DND-41 (cell line): ENCODE data around the gene NFKBIL1.
A peak's percentile ranks its signal among the peaks of the same experiment; 100 is the strongest.
"Not testable (repeated sequence)": the region's sequence is repeated elsewhere in the genome, so short reads cannot be mapped to it uniquely, and the experiment has no call there.

Experiments used
- ATAC-seq: fragments of 200-7000 bp; cut with Tn5 transposase; 3 replicates; pipeline ENCODE4 v1.9.1; 2021; ENCODE audit warnings: low read depth; ENCODE audit not compliant: insufficient read depth
- DNase-seq: peaks from one replicate; pipeline ENCODE4 v3.0.0-alpha.2; 2020
- H2AFZ ChIP-seq: 2 replicates; pipeline ENCODE4 v1.6.0; 2012; ENCODE audit warnings: low read depth, low read length
- H3K27ac ChIP-seq: 2 replicates; pipeline ENCODE4 v1.5.1; 2012; ENCODE audit warnings: low read length, inconsistent platforms
- H3K27me3 ChIP-seq: fragments of 200-600 bp; sonication (generic); 2 replicates; pipeline ENCODE4 v1.6.0; 2012; ENCODE audit warnings: low read length, mild to moderate bottlenecking, inconsistent platforms; ENCODE audit not compliant: insufficient read depth, poor library complexity
- H3K36me3 ChIP-seq: 2 replicates; pipeline ENCODE4 v1.5.1; 2012; ENCODE audit warnings: low read length, inconsistent platforms; ENCODE audit not compliant: insufficient read depth
- H3K4me1 ChIP-seq: 2 replicates; pipeline ENCODE4 v1.5.1; 2012; ENCODE audit warnings: mild to moderate bottlenecking, low read length; ENCODE audit not compliant: insufficient read depth
- H3K4me2 ChIP-seq: 2 replicates; pipeline ENCODE4 v1.6.0; 2012; ENCODE audit warnings: mild to moderate bottlenecking, moderate library complexity, low read length, inconsistent platforms; ENCODE audit not compliant: insufficient read depth
- H3K4me3 ChIP-seq, 2 experiments: fragments of 200-600 bp in 1 of 2; shearing (Covaris generic) in 1 of 2; 2 replicates each; pipeline ENCODE4 v1.5.1; 2012 to 2016; ENCODE audit warnings: inconsistent platforms in 2 of 2, low read length in 2 of 2, mild to moderate bottlenecking in 2 of 2, low read depth in 1 of 2, moderate library complexity in 1 of 2
- H3K79me2 ChIP-seq: 2 replicates; pipeline ENCODE4 v1.6.0; 2012; ENCODE audit warnings: low read length, inconsistent platforms; ENCODE audit not compliant: insufficient read depth
- H3K9ac ChIP-seq: 2 replicates; pipeline ENCODE4 v1.6.0; 2012; ENCODE audit warnings: low read depth, mild to moderate bottlenecking, inconsistent platforms, low read length, moderate library complexity
- H3K9me3 ChIP-seq: 2 replicates; pipeline ENCODE4 v1.5.1; 2012; ENCODE audit warnings: low read length, moderate library complexity, mild to moderate bottlenecking, inconsistent platforms; ENCODE audit not compliant: insufficient read depth, severe bottlenecking
- H4K20me1 ChIP-seq: 2 replicates; pipeline ENCODE4 v1.6.0; 2012; ENCODE audit warnings: low read length; ENCODE audit not compliant: insufficient read depth
- CTCF ChIP-seq: IDR thresholded peaks from 2 replicates; pipeline ENCODE4 v1.5.1; 2012; ENCODE audit warnings: borderline replicate concordance, low read length, moderate library complexity, mild to moderate bottlenecking; ENCODE audit not compliant: poor library complexity, severe bottlenecking; ENCODE audit errors: extremely low read depth
- EZH2 ChIP-seq: IDR thresholded peaks from 3 replicates; pipeline ENCODE4 v1.6.1; 2012; ENCODE audit warnings: borderline replicate concordance, low read depth, mild to moderate bottlenecking, moderate library complexity, low read length, inconsistent platforms; ENCODE audit not compliant: severe bottlenecking

The NFKBIL1 gene

GRCh38 chr6:31547727-31548543 is 527 bp downstream of the NFKBIL1 start:
- peaks cover 47% of the 10 kb centered on the region for H3K79me2 ChIP-seq
- DNase-seq (no peak), ATAC-seq (no peak)
- peak overlapping the region; percentile 41 to 63; a peak in 3 of 4 replicates for H3K4me3 ChIP-seq
- peaks cover 31% of the 10 kb centered on the region for H3K36me3 ChIP-seq
- H3K9ac ChIP-seq, result peak overlapping the region; percentile 67
- H3K9me3 ChIP-seq, result no peaks in the 10 kb centered on the region
- H2AFZ ChIP-seq, result peak overlapping the region; percentile 75
- no peaks in the 10 kb centered on the region for H3K27me3 ChIP-seq
- peak overlapping the region; percentile 84 for H3K4me2 ChIP-seq
- H3K27ac ChIP-seq, result peak overlapping the region; percentile 62
- H4K20me1 ChIP-seq, result no peaks in the 10 kb centered on the region
- TF ChIP-seq EZH2 (no peak), CTCF (no peak)
- H3K4me1 ChIP-seq, result peaks cover 52% of the 10 kb centered on the region

- ATAC-seq, result no peak
- Histone ChIP-seq H3K4me2 (peak overlapping the region; percentile 84), H3K4me3 (peak overlapping the region; percentile 41 to 63; a peak in 3 of 4 replicates)
Observed at GRCh38 chr6:31548544-31548873, 1.1 kb downstream of the NFKBIL1 start.

DNA sequence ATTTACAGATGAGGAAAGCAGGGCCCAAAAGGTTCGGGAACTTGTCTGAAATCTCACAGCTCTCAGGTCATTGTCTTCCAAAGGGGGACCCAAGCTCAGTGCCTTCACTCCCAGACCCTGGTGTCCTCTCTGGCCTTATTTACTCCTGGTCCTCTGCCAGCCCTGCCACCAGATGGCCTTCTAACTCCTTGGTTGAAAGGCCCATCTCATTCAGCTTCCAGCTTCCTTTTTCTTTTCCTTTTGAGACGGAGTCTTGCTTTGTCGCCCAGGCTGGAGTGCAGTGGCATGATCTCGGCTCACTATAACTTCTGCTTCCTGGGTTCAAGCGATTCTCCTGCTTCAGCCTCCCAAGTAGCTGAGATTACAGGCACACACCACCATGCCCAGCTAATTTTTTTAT is 4.0 kb downstream of the NFKBIL1 start:
- not testable (repeated sequence) for H4K20me1 ChIP-seq, H3K4me3 ChIP-seq, H2AFZ ChIP-seq, H3K27ac ChIP-seq, ATAC-seq, H3K4me2 ChIP-seq, H3K27me3 ChIP-seq, H3K9me3 ChIP-seq
- Histone ChIP-seq H3K79me2 (peaks cover 40% of the 10 kb centered on the region), H3K9ac (0 out of 2 replicates have a peak overlapping the region, but pooled peaks have one; percentile 10), H3K4me1 (peaks cover 32% of the 10 kb centered on the region), H3K36me3 (peaks cover 44% of the 10 kb centered on the region)
- TF ChIP-seq CTCF, result peak; percentile 51
- peak; percentile 57 for DNase-seq

More at GRCh38 chr6:31548544-31548873, 1.1 kb downstream of the NFKBIL1 start:
- Histone ChIP-seq H3K9ac (peak overlapping the region; percentile 67), H3K79me2 (peaks cover 42% of the 10 kb centered on the region), H3K27ac (peak overlapping the region; percentile 62), H3K27me3 (no peaks in the 10 kb centered on the region), H2AFZ (no peak overlapping the region), H4K20me1 (no peaks in the 10 kb centered on the region), H3K36me3 (peaks cover 31% of the 10 kb centered on the region), H3K9me3 (no peaks in the 10 kb centered on the region), H3K4me1 (peaks cover 46% of the 10 kb centered on the region)
- DNase-seq, result no peak
- TF ChIP-seq CTCF (no peak), EZH2 (no peak)

GRCh38 chr6:31556307-31556706 is 8.9 kb downstream of the NFKBIL1 start:
- Histone ChIP-seq H3K27me3 (no peaks in the 10 kb centered on the region), H3K36me3 (peaks cover 55% of the 10 kb centered on the region), H3K4me1 (no peaks in the 10 kb centered on the region; the same call in 1 of the 2 replicates), H3K9ac (no peak overlapping the region), H3K9me3 (no peaks in the 10 kb centered on the region), H3K79me2 (peaks cover 10% of the 10 kb centered on the region), H2AFZ (no peak overlapping the region), H3K27ac (no peak overlapping the region), H3K4me2 (no peak overlapping the region), H3K4me3 (no peak overlapping the region), H4K20me1 (0 out of 2 replicates have a peak, but pooled peaks cover 4% of the 10 kb centered on the region)
- peak; percentile 60 for DNase-seq
- no peak for TF ChIP-seq EZH2
- TF ChIP-seq CTCF, result no peak
- peak; percentile 32; the same call in 2 of the 3 replicates for ATAC-seq
